AG09309 (cell line): ENCODE results near the gene SLC23A3.

Experiments used
- DNase-seq: peaks from one replicate; pipeline ENCODE4 v3.0.0-alpha.2; 2010; ENCODE audit warnings: low read depth
- H3K4me3 ChIP-seq: 2 replicates; pipeline ENCODE4 v1.5.1; 2011; ENCODE audit warnings: mild to moderate bottlenecking, low read depth, low read length, moderate library complexity; ENCODE audit not compliant: control insufficient read depth
- CTCF ChIP-seq: IDR thresholded peaks from 2 replicates; pipeline ENCODE4 v1.5.1; 2011; ENCODE audit warnings: mild to moderate bottlenecking, low read depth, low read length, inconsistent platforms; ENCODE audit not compliant: insufficient read depth, control insufficient read depth; ENCODE audit errors: missing control alignments

Gene SLC23A3

GRCh38 chr2:219174801-219175200 lies 5.0 kb upstream of the SLC23A3 start:
- H3K4me3 ChIP-seq = no peak overlapping the region
- no peak for TF ChIP-seq CTCF
- DNase-seq = no peak

- TF ChIP-seq CTCF = no peak
- no peak for DNase-seq
- no peak overlapping the region for H3K4me3 ChIP-seq
Measured at GRCh38 chr2:219174146-219174545, 4.3 kb upstream of the SLC23A3 start.

GRCh38 chr2:219173176-219173575 lies 3.3 kb upstream of the SLC23A3 start:
- TF ChIP-seq CTCF = no peak
- H3K4me3 ChIP-seq = no peak overlapping the region
- DNase-seq = no peak

GRCh38 chr2:219172231-219173154 lies 2.7 kb upstream of the SLC23A3 start:
- H3K4me3 ChIP-seq = no peak overlapping the region
- no peak for TF ChIP-seq CTCF
- no peak for DNase-seq

- no peak overlapping the region for H3K4me3 ChIP-seq
- peak; percentile 79 for DNase-seq
- TF ChIP-seq CTCF = peak; percentile 70
Measured at GRCh38 chr2:219171231-219171651, 1.4 kb upstream of the SLC23A3 start.

- no peak for DNase-seq
- TF ChIP-seq CTCF = no peak
- no peak overlapping the region for H3K4me3 ChIP-seq
Measured at GRCh38 chr2:219168932-219169331, 897 bp downstream of the SLC23A3 start.
